Sigmoid colon (tissue), 4 donors: ENCODE results near the gene F2.

ENCODE experiments used
- CTCF ChIP-seq, 4 experiments: fragments of 450-650 bp in 3 of 4; fragments of 200-600 bp in 1 of 4; IDR thresholded peaks; one replicate each; pipeline ENCODE4 v1.5.1; 2016 to 2019; ENCODE audit warnings: antibody characterized with exemption in 4 of 4, mild to moderate bottlenecking in 3 of 4, moderate library complexity in 2 of 4
- POLR2A ChIP-seq, 2 donors: fragments of 450-650 bp; IDR thresholded peaks; one replicate each; pipeline ENCODE4 v1.6.1; 2016; ENCODE audit warnings: antibody characterized with exemption in 2 of 2, mild to moderate bottlenecking in 2 of 2, moderate library complexity in 2 of 2
- POLR2AphosphoS5 ChIP-seq, 4 donors: sonication (generic); formaldehyde crosslinking; IDR thresholded peaks; one replicate each; pipeline ENCODE4 v1.6.1; 2017; ENCODE audit warnings: antibody characterized with exemption in 4 of 4

GRCh38 chr11:46724088-46724487 lies 5.1 kb downstream of the F2 start:
- no peak for TF ChIP-seq CTCF (IDR thresholded peaks at IDR 0.05)
- TF ChIP-seq POLR2A (IDR thresholded peaks at IDR 0.05) = no peak
- TF ChIP-seq POLR2AphosphoS5 (IDR thresholded peaks at IDR 0.05) = no peak
